Hematopoietic multipotent progenitor cell treated with erythropoietin and hydrocortisone succinate and interleukin-3 and kit ligand, for 8 days (in vitro differentiated cells): ENCODE data around the gene IFT52.
"Not testable (repeated sequence)": the region's sequence is repeated elsewhere in the genome, so short reads cannot be mapped to it uniquely, and the experiment has no call there.

Experiments used
- DNase-seq: peaks from one replicate; pipeline ENCODE4 v3.0.0-alpha.2; 2015

IFT52 gene

GRCh38 chr20:43655176-43655575 lies 64.4 kb downstream of the IFT52 start:
- DNase-seq: not testable (repeated sequence)

GRCh38 chr20:43655937-43656336 lies 65.2 kb downstream of the IFT52 start:
- no peak for DNase-seq

GRCh38 chr20:43658069-43658722 lies 67.5 kb downstream of the IFT52 start:
- peak; percentile 59 for DNase-seq

GRCh38 chr20:43658723-43659419 lies 68.1 kb downstream of the IFT52 start:
- peak; percentile 42 for DNase-seq

- DNase-seq: peak; percentile 60
Observed at GRCh38 chr20:43662943-43663655, 72.4 kb downstream of the IFT52 start.

GRCh38 chr20:43665466-43666176 lies 74.9 kb downstream of the IFT52 start:
- DNase-seq: no peak

GRCh38 chr20:43666376-43667328 lies 75.9 kb downstream of the IFT52 start, which contains the start of gene MYBL2:
Gene MYBL2 (plus strand): TSS chr20:43667114. CDS start chr20:43667284, 170 bp downstream.
- DNase-seq: peak; percentile 74

GRCh38 chr20:43667341-43668132 lies 76.8 kb downstream of the IFT52 start:
- peak; percentile 71 for DNase-seq

GRCh38 chr20:43669332-43669731 lies 78.6 kb downstream of the IFT52 start:
- no peak for DNase-seq

GRCh38 chr20:43670423-43670822 lies 79.7 kb downstream of the IFT52 start:
- DNase-seq: no peak

- no peak for DNase-seq
Observed at GRCh38 chr20:43676368-43676767, 85.6 kb downstream of the IFT52 start.

- DNase-seq: no peak
Observed at GRCh38 chr20:43680981-43681380, 90.2 kb downstream of the IFT52 start.

- DNase-seq: peak; percentile 17
Observed at GRCh38 chr20:43681468-43681942, 90.8 kb downstream of the IFT52 start.

GRCh38 chr20:43681991-43682410 lies 91.3 kb downstream of the IFT52 start:
- DNase-seq: no peak

- DNase-seq: no peak
Observed at GRCh38 chr20:43682446-43682845, 91.7 kb downstream of the IFT52 start.

- no peak for DNase-seq
Observed at GRCh38 chr20:43686820-43687219, 96.1 kb downstream of the IFT52 start.

GRCh38 chr20:43689165-43689564 lies 98.4 kb downstream of the IFT52 start:
- DNase-seq: no peak

- peak; percentile 91 for DNase-seq
Observed at GRCh38 chr20:43690943-43691598, 100.3 kb downstream of the IFT52 start.

GRCh38 chr20:43691928-43692524 lies 101.3 kb downstream of the IFT52 start:
- DNase-seq: peak; percentile 81

GRCh38 chr20:43694763-43695162 lies 104.0 kb downstream of the IFT52 start:
- DNase-seq: no peak
